ENCODE measurements around the gene ATP13A3.

- TF ChIP-seq CTCF (IDR thresholded peaks at IDR 0.05) = no peak
- TF ChIP-seq POLR2A (IDR thresholded peaks at IDR 0.05) = no peak
Observed at GRCh38 chr3:194354315-194354714, 132.5 kb downstream of the ATP13A3 start.

Measured in esophagus squamous epithelium (tissue), 4 donors.